Smooth muscle cell (in vitro differentiated cells): ENCODE data around the gene RELL1. TPM values are rescaled to one million over a fixed set of nuclear protein-coding genes. Genes with fewer than 3 reads are reported as not detected.
A peak's percentile ranks its signal among the peaks of the same experiment; 100 is the strongest.

ENCODE experiments used
- DNase-seq: peaks from one replicate; lab custom pipeline; 2025; ENCODE audit not compliant: unreplicated experiment; lab: John Stamatoyannopoulos, UW
- H2AFZ ChIP-seq: fragments of 200-600 bp; sonication (generic); 2 replicates; pipeline ENCODE4 v1.6.0; 2016; ENCODE audit warnings: antibody characterized with exemption, low read depth, mild to moderate bottlenecking
- H3F3A ChIP-seq: fragments of 200-600 bp; sonication (generic); 2 replicates; pipeline ENCODE4 v1.6.0; 2017; ENCODE audit warnings: antibody characterized with exemption, low read depth
- H3K27ac ChIP-seq: fragments of 200-600 bp; sonication (generic); 2 replicates; pipeline ENCODE4 v1.5.1; 2016; ENCODE audit warnings: low read depth, mild to moderate bottlenecking
- H3K27me3 ChIP-seq: fragments of 200-600 bp; sonication (generic); 2 replicates; pipeline ENCODE4 v1.6.1; 2016; ENCODE audit warnings: low read depth, mild to moderate bottlenecking
- H3K36me3 ChIP-seq: fragments of 200-600 bp; sonication (generic); 2 replicates; pipeline ENCODE4 v1.5.1; 2016; ENCODE audit warnings: low read depth
- H3K4me1 ChIP-seq: fragments of 200-600 bp; sonication (generic); 2 replicates; pipeline ENCODE4 v1.5.1; 2016; ENCODE audit warnings: low read depth
- H3K4me2 ChIP-seq: fragments of 200-600 bp; sonication (generic); 2 replicates; pipeline ENCODE4 v1.6.0; 2016; ENCODE audit warnings: mild to moderate bottlenecking
- H3K4me3 ChIP-seq: fragments of 200-600 bp; sonication (generic); 2 replicates; pipeline ENCODE4 v1.5.1; 2016; ENCODE audit warnings: mild to moderate bottlenecking
- H3K79me2 ChIP-seq: fragments of 200-600 bp; sonication (generic); 2 replicates; pipeline ENCODE4 v1.6.0; 2016; ENCODE audit warnings: low read depth, mild to moderate bottlenecking
- H3K9ac ChIP-seq: fragments of 200-600 bp; sonication (generic); 2 replicates; pipeline ENCODE4 v1.6.0; 2016; ENCODE audit warnings: low read depth
- H3K9me3 ChIP-seq: fragments of 200-600 bp; sonication (generic); replicated peaks from 2 replicates; pipeline ENCODE4 v1.5.1; 2016; ENCODE audit warnings: low read depth
- H4K20me1 ChIP-seq: fragments of 200-600 bp; sonication (generic); 2 replicates; pipeline ENCODE4 v1.6.0; 2016; ENCODE audit warnings: low read depth
- CTCF ChIP-seq: fragments of 200-600 bp; sonication (generic); IDR thresholded peaks from 2 replicates; pipeline ENCODE4 v1.5.1; 2017; ENCODE audit warnings: borderline replicate concordance, mild to moderate bottlenecking, antibody characterized with exemption; ENCODE audit not compliant: insufficient read depth, poor library complexity, severe bottlenecking
- WGBS: methylation state at CpG from one replicate; pipeline ENCODE4 v1.1.7; 2016; ENCODE audit warnings: low lambda C conversion rate; 5-methylcytosine and 5-hydroxymethylcytosine counted together
- polyA plus RNA-seq: library from polyadenylated mRNA; unstranded; fragments of >200 nt; fragmentation: Nextera tagmentation; extraction: Ambion mirVana; gene quantifications from 2 replicates; pipeline ENCODE4 v1.2.1, GENCODE V29; 2016
- total RNA-seq: library from RNA; depleted of rRNA; stranded (reverse); fragments of >200 nt; gene quantifications from 2 replicates; pipeline ENCODE4 v1.2.3, GENCODE V29; 2014

The RELL1 gene
- total and polyA plus RNA-seq, 2 experiments from 2014 or later, result 3.5 to 36.3 TPM

GRCh38 chr4:37590016-37590415, 96.2 kb downstream of the RELL1 start:
- 88% methylated on average over 6 of the region's 6 CpGs for WGBS
- Histone ChIP-seq H3K4me1 (no peaks in the 10 kb centered on the region), H3K27ac (no peak overlapping the region), H3K36me3 (no peaks in the 10 kb centered on the region), H3K9ac (no peak overlapping the region), H3K27me3 (no peaks in the 10 kb centered on the region), H3K79me2 (no peaks in the 10 kb centered on the region), H4K20me1 (no peaks in the 10 kb centered on the region), H3K9me3 (no peaks in the 10 kb centered on the region), H3K4me2 (no peak overlapping the region), H2AFZ (no peak overlapping the region), H3K4me3 (no peak overlapping the region), H3F3A (no peaks in the 10 kb centered on the region)
- TF ChIP-seq CTCF, result no peak
- DNase-seq, result no peak

- H3K9ac ChIP-seq, result no peak overlapping the region
- WGBS, result 90% methylated on average over 9 of the region's 9 CpGs
Measured at GRCh38 chr4:37588150-37588549, 98.0 kb downstream of the RELL1 start.

GRCh38 chr4:37586194-37586593, 100.0 kb downstream of the RELL1 start:
- no peak for TF ChIP-seq CTCF
- H2AFZ ChIP-seq, result no peak overlapping the region
- whole genome bisulfite sequencing, result 68% methylated on average over 6 of the region's 6 CpGs

More at GRCh38 chr4:37588150-37588549, 98.0 kb downstream of the RELL1 start:
- no peaks in the 10 kb centered on the region for H3K27me3 ChIP-seq
- H2AFZ ChIP-seq, result no peak overlapping the region
- no peak for TF ChIP-seq CTCF
- no peaks in the 10 kb centered on the region for H4K20me1 ChIP-seq
- no peak for DNase-seq
- no peaks in the 10 kb centered on the region for H3K9me3 ChIP-seq
- H3K27ac ChIP-seq, result no peak overlapping the region
- no peaks in the 10 kb centered on the region for H3K79me2 ChIP-seq
- H3K4me3 ChIP-seq, result no peak overlapping the region
- H3K4me2 ChIP-seq, result no peak overlapping the region
- no peaks in the 10 kb centered on the region for H3F3A ChIP-seq
- no peaks in the 10 kb centered on the region for H3K36me3 ChIP-seq
- H3K4me1 ChIP-seq, result no peaks in the 10 kb centered on the region

GRCh38 chr4:37584493-37585060, 101.6 kb downstream of the RELL1 start:
- H3K79me2 ChIP-seq, result no peaks in the 10 kb centered on the region
- no peak for DNase-seq

More at GRCh38 chr4:37586194-37586593, 100.0 kb downstream of the RELL1 start:
- H3K4me2 ChIP-seq, result no peak overlapping the region
- H3K27me3 ChIP-seq, result no peaks in the 10 kb centered on the region
- H3K9me3 ChIP-seq, result no peaks in the 10 kb centered on the region
- H3K79me2 ChIP-seq, result no peaks in the 10 kb centered on the region
- no peak overlapping the region for H3K4me3 ChIP-seq
- H3K27ac ChIP-seq, result no peak overlapping the region
- H3F3A ChIP-seq, result no peaks in the 10 kb centered on the region
- DNase-seq, result no peak
- no peaks in the 10 kb centered on the region for H3K36me3 ChIP-seq
- no peaks in the 10 kb centered on the region for H3K4me1 ChIP-seq
- no peak overlapping the region for H3K9ac ChIP-seq
- H4K20me1 ChIP-seq, result no peaks in the 10 kb centered on the region

More at GRCh38 chr4:37584493-37585060, 101.6 kb downstream of the RELL1 start:
- H3K9me3 ChIP-seq, result no peaks in the 10 kb centered on the region
- no peaks in the 10 kb centered on the region for H3K36me3 ChIP-seq
- H3K4me3 ChIP-seq, result peak overlapping the region; percentile 18
- no peak overlapping the region for H3K27ac ChIP-seq
- WGBS, result 91% methylated on average over 9 of the region's 9 CpGs
- no peak overlapping the region for H3K9ac ChIP-seq
- no peak overlapping the region for H2AFZ ChIP-seq
- H3K4me2 ChIP-seq, result no peak overlapping the region
- no peaks in the 10 kb centered on the region for H3K27me3 ChIP-seq
- H3F3A ChIP-seq, result no peaks in the 10 kb centered on the region
- H4K20me1 ChIP-seq, result no peaks in the 10 kb centered on the region
- TF ChIP-seq CTCF, result no peak
- H3K4me1 ChIP-seq, result no peaks in the 10 kb centered on the region
